SH-SY5Y (cell line): ENCODE measurements around the gene TLE5.

Source experiments
- GATA2 ChIP-seq: IDR thresholded peaks from 2 replicates; pipeline ENCODE4 v1.6.1; 2011; ENCODE audit warnings: mild to moderate bottlenecking, low read depth, low read length
- GATA3 ChIP-seq: IDR thresholded peaks from 2 replicates; pipeline ENCODE4 v1.6.1; 2011; ENCODE audit warnings: low read depth, mild to moderate bottlenecking, low read length, moderate library complexity

DNA sequence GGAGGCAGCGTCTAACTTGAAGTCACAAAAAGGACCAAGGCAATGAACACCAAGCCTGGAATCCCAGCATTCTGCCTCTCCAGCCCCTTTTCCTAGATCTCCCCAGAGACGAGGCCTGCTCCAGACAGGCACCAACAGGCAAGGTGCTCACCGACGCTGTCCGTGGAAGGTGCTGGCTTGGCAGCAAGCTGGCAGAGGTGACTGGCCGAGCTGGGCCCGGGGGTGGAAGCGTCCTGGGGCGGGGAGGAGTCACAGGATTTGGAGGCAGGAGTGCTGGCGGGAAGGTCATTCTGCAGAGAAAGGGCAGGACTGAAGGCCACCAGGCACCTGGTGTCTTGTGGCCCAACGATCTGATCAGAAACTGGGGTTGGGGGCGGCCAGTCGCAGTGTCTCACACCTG is 51.4 kb downstream of the TLE5 start:
- TF ChIP-seq GATA3: no peak
- TF ChIP-seq GATA2: no peak
